ENCODE measurements around the gene TAAR5.
A peak's percentile ranks its signal among the peaks of the same experiment; 100 is the strongest.

Gene TAAR5

GRCh38 chr6:132598473-132598872 is 8.9 kb upstream of the TAAR5 start:
- H3K4me3 ChIP-seq (ENCODE audit: low read depth, low read length), result no peak overlapping the region
- TF ChIP-seq CTCF (IDR thresholded peaks at IDR 0.05; ENCODE audit: borderline replicate concordance, insufficient read depth, low read depth, low read length), result peak; percentile 46; the same call in 1 of the 2 replicates

- H3K4me3 ChIP-seq (ENCODE audit: low read depth, low read length), result no peak overlapping the region
- no peak for TF ChIP-seq CTCF (IDR thresholded peaks at IDR 0.05; ENCODE audit: borderline replicate concordance, insufficient read depth, low read depth, low read length)
Observed at GRCh38 chr6:132596201-132596600, 6.7 kb upstream of the TAAR5 start.

GRCh38 chr6:132592855-132593254 is 3.3 kb upstream of the TAAR5 start:
- no peak for TF ChIP-seq CTCF (IDR thresholded peaks at IDR 0.05; ENCODE audit: borderline replicate concordance, insufficient read depth, low read depth, low read length)
- H3K4me3 ChIP-seq (ENCODE audit: low read depth, low read length), result no peak overlapping the region

- no peak for TF ChIP-seq CTCF (IDR thresholded peaks at IDR 0.05; ENCODE audit: borderline replicate concordance, insufficient read depth, low read depth, low read length)
- H3K4me3 ChIP-seq (ENCODE audit: low read depth, low read length), result no peak overlapping the region
Observed at GRCh38 chr6:132590362-132590761, 821 bp upstream of the TAAR5 start.

- TF ChIP-seq CTCF (IDR thresholded peaks at IDR 0.05; ENCODE audit: borderline replicate concordance, insufficient read depth, low read depth, low read length), result no peak
- no peak overlapping the region for H3K4me3 ChIP-seq (ENCODE audit: low read depth, low read length)
Observed at GRCh38 chr6:132587424-132587823, 2.1 kb downstream of the TAAR5 start.

- H3K4me3 ChIP-seq (ENCODE audit: low read depth, low read length), result no peak overlapping the region
- TF ChIP-seq CTCF (IDR thresholded peaks at IDR 0.05; ENCODE audit: borderline replicate concordance, insufficient read depth, low read depth, low read length), result no peak
Observed at GRCh38 chr6:132584698-132585097, 4.8 kb downstream of the TAAR5 start.

GRCh38 chr6:132571774-132572173 is 17.8 kb downstream of the TAAR5 start:
- H3K4me3 ChIP-seq (ENCODE audit: low read depth, low read length), result no peak overlapping the region
- TF ChIP-seq CTCF (IDR thresholded peaks at IDR 0.05; ENCODE audit: borderline replicate concordance, insufficient read depth, low read depth, low read length), result no peak

Measured in GM12875 (cell line).